Tibial nerve (tissue), 4 donors: ENCODE measurements around the gene MIX23. TPM values are rescaled to one million over a fixed set of nuclear protein-coding genes. Genes with fewer than 3 reads are reported as not detected.

ENCODE experiments used
- DNase-seq, 2 donors: peaks; one replicate each; pipeline ENCODE4 v3.0.0-alpha.2; 2019; ENCODE audit warnings: low spot score in 2 of 2
- H3K27ac ChIP-seq, 4 donors: fragments of 200-600 bp; sonication (generic) in 3 of 4; one replicate each; pipeline ENCODE4 v1.5.1; 2017 to 2019; ENCODE audit warnings: mild to moderate bottlenecking in 1 of 4
- H3K27me3 ChIP-seq, 2 donors: fragments of 200-600 bp; sonication (generic) in 1 of 2; one replicate each; pipeline versions ENCODE4 v1.5.1 to v1.6.0; 2017 to 2019
- H3K36me3 ChIP-seq, 3 donors: fragments of 200-600 bp; sonication (generic); one replicate each; pipeline ENCODE4 v1.5.1; 2018 to 2019
- H3K4me1 ChIP-seq, 4 donors: fragments of 200-600 bp; sonication (generic) in 3 of 4; one replicate each; pipeline ENCODE4 v1.5.1; 2017 to 2019
- H3K4me3 ChIP-seq, 4 donors: fragments of 200-600 bp; sonication (generic) in 3 of 4; one replicate each; pipeline ENCODE4 v1.5.1; 2017 to 2019; ENCODE audit warnings: mild to moderate bottlenecking in 1 of 4, moderate library complexity in 1 of 4
- H3K9me3 ChIP-seq, 4 donors: fragments of 200-600 bp; sonication (generic) in 3 of 4; one replicate each; pipeline ENCODE4 v1.5.1; 2017 to 2019
- CTCF ChIP-seq, 5 experiments: fragments of 200-600 bp in 3 of 5; fragments of 450-650 bp in 2 of 5; sonication (generic) in 3 of 5; IDR thresholded peaks; one replicate each; pipeline ENCODE4 v1.5.1; 2016 to 2019; ENCODE audit warnings: antibody characterized with exemption in 5 of 5, mild to moderate bottlenecking in 3 of 5, moderate library complexity in 2 of 5
- EP300 ChIP-seq, 2 donors: sonication (generic); formaldehyde crosslinking; IDR thresholded peaks; one replicate each; pipeline ENCODE4 v1.6.1; 2017; ENCODE audit warnings: antibody characterized with exemption in 2 of 2, mild to moderate bottlenecking in 1 of 2
- POLR2A ChIP-seq, 2 donors: fragments of 450-650 bp; IDR thresholded peaks; one replicate each; pipeline ENCODE4 v1.6.1; 2017; ENCODE audit warnings: antibody characterized with exemption in 2 of 2, mild to moderate bottlenecking in 2 of 2, moderate library complexity in 2 of 2
- WGBS, 2 donors: methylation state at CpG; one replicate each; pipeline ENCODE4 v1.1.5; 2018; 5-methylcytosine and 5-hydroxymethylcytosine counted together
- total RNA-seq, 4 donors: library from RNA; depleted of rRNA; stranded (reverse); fragments of >200 nt; gene quantifications; one replicate each; pipeline ENCODE4 v1.1.0, GENCODE V29; 2016

Gene MIX23
- total RNA-seq, 4 donors from 2014 or later = 5.7 to 19.2 (median 13.5) TPM

- H3K27me3 ChIP-seq = no peaks in the 10 kb centered on the region
- no peaks in the 10 kb centered on the region for H3K9me3 ChIP-seq
- H3K27ac ChIP-seq = no peak overlapping the region
- TF ChIP-seq POLR2A (IDR thresholded peaks at IDR 0.05) (no peak), CTCF (IDR thresholded peaks at IDR 0.05) (no peak), EP300 (IDR thresholded peaks at IDR 0.05) (no peak)
- peaks cover 0 to 69% (median 0%) of the 10 kb centered on the region in 3 donors for H3K36me3 ChIP-seq
- 90 to 92% methylated on average over 4 of the region's 4 CpGs for WGBS, 2 donors
- peaks cover 0 to 24% (median 8%) of the 10 kb centered on the region in 4 donors for H3K4me1 ChIP-seq
- H3K4me3 ChIP-seq = no peak overlapping the region
- no peak for DNase-seq
Measured at GRCh38 chr3:122410111-122410510, 27.1 kb upstream of the MIX23 start.

GRCh38 chr3:122409446-122409845 is 26.4 kb upstream of the MIX23 start:
- DNase-seq = no peak
- Histone ChIP-seq H3K4me1 (peaks cover 0 to 17% (median 1%) of the 10 kb centered on the region in 4 donors), H3K4me3 (no peak overlapping the region), H3K36me3 (peaks cover 0 to 76% (median 0%) of the 10 kb centered on the region in 3 donors), H3K9me3 (no peaks in the 10 kb centered on the region), H3K27me3 (no peaks in the 10 kb centered on the region), H3K27ac (no peak overlapping the region)
- TF ChIP-seq CTCF (IDR thresholded peaks at IDR 0.05) (no peak), POLR2A (IDR thresholded peaks at IDR 0.05) (no peak), EP300 (IDR thresholded peaks at IDR 0.05) (no peak)
- 77% methylated on average over 6 of the region's 6 CpGs for WGBS, 2 donors

GRCh38 chr3:122407946-122408345 is 24.9 kb upstream of the MIX23 start:
- no peaks in the 10 kb centered on the region for H3K9me3 ChIP-seq
- no peak for TF ChIP-seq EP300 (IDR thresholded peaks at IDR 0.05)
- TF ChIP-seq POLR2A (IDR thresholded peaks at IDR 0.05) = no peak
- no peak for TF ChIP-seq CTCF (IDR thresholded peaks at IDR 0.05)
- H3K36me3 ChIP-seq = peaks cover 0 to 91% (median 0%) of the 10 kb centered on the region in 3 donors
- H3K4me1 ChIP-seq = peaks cover 0 to 3% (median 0%) of the 10 kb centered on the region in 4 donors
- DNase-seq = no peak
- H3K27me3 ChIP-seq = no peaks in the 10 kb centered on the region
- 82 to 90% methylated on average over 1 of the region's 1 CpG for WGBS, 2 donors
- no peak overlapping the region for H3K27ac ChIP-seq
- H3K4me3 ChIP-seq = no peak overlapping the region

GRCh38 chr3:122406198-122406597 is 23.2 kb upstream of the MIX23 start:
- H3K36me3 ChIP-seq = peaks cover 0 to 84% (median 0%) of the 10 kb centered on the region in 3 donors
- TF ChIP-seq POLR2A (IDR thresholded peaks at IDR 0.05) = no peak
- no peak for TF ChIP-seq EP300 (IDR thresholded peaks at IDR 0.05)
- no peak for TF ChIP-seq CTCF (IDR thresholded peaks at IDR 0.05)

GRCh38 chr3:122405015-122405414 is 22.0 kb upstream of the MIX23 start:
- H3K4me1 ChIP-seq = no peaks in the 10 kb centered on the region
- TF ChIP-seq CTCF (IDR thresholded peaks at IDR 0.05) (no peak), POLR2A (IDR thresholded peaks at IDR 0.05) (no peak), EP300 (IDR thresholded peaks at IDR 0.05) (no peak)
- no peaks in the 10 kb centered on the region for H3K9me3 ChIP-seq

More at GRCh38 chr3:122406198-122406597, 23.2 kb upstream of the MIX23 start:
- Histone ChIP-seq H3K9me3 (no peaks in the 10 kb centered on the region), H3K27me3 (no peaks in the 10 kb centered on the region), H3K4me3 (no peak overlapping the region), H3K27ac (no peak overlapping the region), H3K4me1 (no peaks in the 10 kb centered on the region)
- WGBS, 2 donors = 94 to 96% methylated on average over 4 of the region's 4 CpGs
- DNase-seq = no peak

More at GRCh38 chr3:122405015-122405414, 22.0 kb upstream of the MIX23 start:
- Histone ChIP-seq H3K36me3 (peaks cover 0 to 75% (median 0%) of the 10 kb centered on the region in 3 donors), H3K4me3 (no peak overlapping the region), H3K27me3 (no peaks in the 10 kb centered on the region), H3K27ac (no peak overlapping the region)
- 86 to 98% methylated on average over 3 of the region's 3 CpGs for WGBS, 2 donors
- no peak for DNase-seq
